RWPE1 (cell line): ENCODE measurements around the gene HOXB6.

Experiments
- CTCF ChIA-PET: fragments of 350-600 bp; sonication (Branson Sonifier 250); formaldehyde crosslinking; extraction: SDS; loops from one replicate; lab custom pipeline; 2021; lab: Yijun Ruan, JAX
- POLR2A ChIA-PET: fragments of 400-600 bp; formaldehyde crosslinking; extraction: SDS; loops from one replicate; lab custom pipeline; 2020; ENCODE audit warnings: antibody characterized with exemption; ENCODE audit not compliant: low non-redundant PET; lab: Yijun Ruan, JAX
- DNase-seq: peaks from one replicate; pipeline ENCODE4 v3.0.0; 2012; ENCODE audit warnings: low spot score
- H3K27ac ChIP-seq: fragments of 450-650 bp; 2 replicates; pipeline ENCODE4 v1.5.1; 2017
- TF ChIP-seq, protein P1 (sequence below): fragments of 450-650 bp; conservative IDR thresholded peaks from 2 replicates; pipeline ENCODE4 v1.5.1; 2017; ENCODE audit warnings: low read depth, mild to moderate bottlenecking

The HOXB6 gene

DNA sequence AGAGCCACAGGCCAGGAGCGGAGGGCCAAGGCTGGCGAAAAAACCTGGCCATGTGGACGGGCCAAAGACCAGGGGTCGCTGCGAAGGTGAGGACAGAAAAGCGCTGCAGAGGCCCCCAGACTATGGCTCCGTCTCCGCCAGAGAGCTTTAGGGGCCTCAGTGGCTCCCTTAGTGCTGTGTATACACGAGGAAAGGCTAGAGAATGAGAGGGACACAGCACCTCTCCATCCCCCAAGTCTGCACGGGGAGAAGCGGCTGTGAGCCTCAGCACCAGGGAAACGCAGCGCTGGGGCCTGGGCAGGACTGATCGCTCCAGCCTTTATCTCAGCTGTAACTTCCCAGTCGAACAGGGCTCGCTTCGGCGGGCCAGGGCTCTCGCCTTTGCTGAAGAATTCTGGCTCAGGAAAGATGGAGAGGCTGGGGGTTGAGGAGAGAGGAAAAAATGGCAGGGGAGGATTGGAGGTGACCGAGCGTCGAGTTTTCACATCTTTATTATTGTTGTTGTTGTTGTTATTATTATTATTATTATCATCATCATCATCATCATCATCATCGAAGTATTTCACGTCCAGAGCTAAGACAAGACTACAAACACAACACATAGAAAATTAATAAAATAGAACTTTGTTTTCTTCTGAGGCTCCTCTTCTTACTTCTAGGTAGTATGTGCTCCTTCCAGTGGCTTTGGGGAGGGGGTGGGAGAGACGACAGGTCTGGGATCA, 9.3 kb downstream of the HOXB6 start:
- DNase-seq, result no peak
- TF ChIP-seq, protein P1, sequence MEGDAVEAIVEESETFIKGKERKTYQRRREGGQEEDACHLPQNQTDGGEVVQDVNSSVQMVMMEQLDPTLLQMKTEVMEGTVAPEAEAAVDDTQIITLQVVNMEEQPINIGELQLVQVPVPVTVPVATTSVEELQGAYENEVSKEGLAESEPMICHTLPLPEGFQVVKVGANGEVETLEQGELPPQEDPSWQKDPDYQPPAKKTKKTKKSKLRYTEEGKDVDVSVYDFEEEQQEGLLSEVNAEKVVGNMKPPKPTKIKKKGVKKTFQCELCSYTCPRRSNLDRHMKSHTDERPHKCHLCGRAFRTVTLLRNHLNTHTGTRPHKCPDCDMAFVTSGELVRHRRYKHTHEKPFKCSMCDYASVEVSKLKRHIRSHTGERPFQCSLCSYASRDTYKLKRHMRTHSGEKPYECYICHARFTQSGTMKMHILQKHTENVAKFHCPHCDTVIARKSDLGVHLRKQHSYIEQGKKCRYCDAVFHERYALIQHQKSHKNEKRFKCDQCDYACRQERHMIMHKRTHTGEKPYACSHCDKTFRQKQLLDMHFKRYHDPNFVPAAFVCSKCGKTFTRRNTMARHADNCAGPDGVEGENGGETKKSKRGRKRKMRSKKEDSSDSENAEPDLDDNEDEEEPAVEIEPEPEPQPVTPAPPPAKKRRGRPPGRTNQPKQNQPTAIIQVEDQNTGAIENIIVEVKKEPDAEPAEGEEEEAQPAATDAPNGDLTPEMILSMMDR, result no peak
- ChIA-PET POLR2A (no interaction called here), CTCF (no interaction called here)
- no peak overlapping the region for H3K27ac ChIP-seq

- CTCF ChIA-PET, result interaction anchor here (0.7 kb wide), 1 partner anchor 141 kb away, joined by 3 read pairs; no protein-coding TSS in a partner anchor
- DNase-seq, result no peak
- H3K27ac ChIP-seq, result no peak overlapping the region
- POLR2A ChIA-PET, result no interaction called here
- TF ChIP-seq, protein P1, result no peak
These were observed 10.1 kb downstream of the HOXB6 start for GRCh38 chr17:48594538-48595277.

DNA sequence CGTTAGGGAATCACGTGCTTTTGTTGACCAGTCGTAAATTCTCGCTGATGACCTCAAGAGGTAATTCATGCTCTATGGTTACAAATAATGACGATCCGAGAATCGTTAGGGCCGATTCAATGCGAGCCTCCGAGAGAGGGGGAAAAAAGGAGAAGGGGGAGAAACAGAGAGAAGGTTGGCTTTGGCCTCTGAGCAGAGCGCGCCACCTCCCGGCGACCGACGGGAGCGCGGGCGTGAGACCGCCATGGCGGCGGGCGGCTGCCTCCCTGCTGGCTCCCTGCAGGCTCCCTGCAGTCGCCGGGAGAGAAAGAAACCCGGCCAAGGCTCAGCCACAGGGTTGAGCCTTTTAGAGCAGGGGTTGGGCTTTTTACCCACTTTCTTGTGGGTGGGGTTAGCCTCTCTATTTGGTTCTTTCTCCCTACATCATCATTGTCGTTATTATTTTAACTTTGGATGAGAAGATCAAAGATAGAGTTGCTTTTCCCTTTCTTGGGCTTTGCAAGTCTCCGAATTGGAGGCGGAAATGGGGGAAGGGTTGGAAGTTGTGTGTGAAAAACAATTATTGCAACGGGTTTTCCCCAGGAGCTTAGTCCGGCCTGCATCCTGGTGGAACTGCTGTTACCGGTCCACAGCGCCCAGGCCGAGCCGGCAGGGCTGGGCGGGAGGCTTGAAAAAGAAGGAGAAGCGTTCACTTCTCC, 10.8 kb downstream of the HOXB6 start:
- H3K27ac ChIP-seq, result no peak overlapping the region
- TF ChIP-seq, protein P1, result no peak
- POLR2A ChIA-PET, result no interaction called here
- CTCF ChIA-PET, result interaction anchor here (0.7 kb wide), 1 partner anchor 141 kb away, joined by 3 read pairs; no protein-coding TSS in a partner anchor
- no peak for DNase-seq

GRCh38 chr17:48593126-48593829, 11.5 kb downstream of the HOXB6 start, which contains the start of gene HOXB5:
HOXB5 (minus strand) TSS chr17:48593779; CDS start chr17:48593682, 97 bp downstream.
- ChIA-PET POLR2A (no interaction called here), CTCF (interaction anchor here (0.7 to 1.4 kb wide), 2 partner anchors 9 to 450 kb away, joined by 3 to 4 read pairs; no protein-coding TSS in a partner anchor)
- DNase-seq, result no peak
- H3K27ac ChIP-seq, result no peak within 1 kb of the TSS
- TF ChIP-seq, protein P1, result no peak

DNA sequence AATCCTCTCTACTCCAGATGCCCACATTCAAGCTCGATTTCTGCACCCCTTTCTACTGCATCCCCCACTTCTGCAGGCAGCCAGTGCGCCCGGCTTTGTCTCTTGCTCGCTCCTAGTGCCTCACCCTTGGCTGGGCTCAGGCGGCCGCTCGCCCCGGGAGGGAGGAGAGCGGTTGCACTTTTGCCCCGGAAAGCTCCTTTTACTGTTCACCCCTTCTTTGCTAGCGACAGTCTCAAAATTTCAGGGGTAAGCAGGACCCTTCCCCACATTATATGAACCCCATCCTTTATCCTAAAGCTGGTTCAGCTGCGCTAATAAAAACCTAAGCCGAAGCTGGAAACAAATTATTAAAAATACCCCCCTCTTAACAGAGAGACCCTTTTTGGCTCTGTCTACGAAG, 12.2 kb downstream of the HOXB6 start:
- ChIA-PET CTCF (interaction anchor here (0.7 to 1.4 kb wide), 2 partner anchors 10 to 449 kb away, joined by 3 to 4 read pairs; no protein-coding TSS in a partner anchor), POLR2A (no interaction called here)
- H3K27ac ChIP-seq, result no peak overlapping the region
- DNase-seq, result no peak
- TF ChIP-seq, protein P1, result no peak
